D721Med (cell line): ENCODE data around the gene SH3PXD2A.

ENCODE experiments used
- DNase-seq: peaks from one replicate; pipeline ENCODE4 v3.0.0; 2011; ENCODE audit warnings: low spot score; ENCODE audit not compliant: insufficient read length
- FAIRE-seq: peaks from 2 replicates; lab custom pipeline; 2011; peaks lifted over from hg19 to GRCh38; lab: Jason Lieb, UNC
- TF ChIP-seq, protein P1 (sequence below): IDR thresholded peaks from 2 replicates; pipeline ENCODE4 v1.5.1; 2012; ENCODE audit warnings: mild to moderate bottlenecking, control low read depth; ENCODE audit not compliant: insufficient read depth; ENCODE audit errors: missing control alignments

SH3PXD2A gene

GRCh38 chr10:103558911-103559310 is 296.5 kb downstream of the SH3PXD2A start:
- TF ChIP-seq, protein P1, sequence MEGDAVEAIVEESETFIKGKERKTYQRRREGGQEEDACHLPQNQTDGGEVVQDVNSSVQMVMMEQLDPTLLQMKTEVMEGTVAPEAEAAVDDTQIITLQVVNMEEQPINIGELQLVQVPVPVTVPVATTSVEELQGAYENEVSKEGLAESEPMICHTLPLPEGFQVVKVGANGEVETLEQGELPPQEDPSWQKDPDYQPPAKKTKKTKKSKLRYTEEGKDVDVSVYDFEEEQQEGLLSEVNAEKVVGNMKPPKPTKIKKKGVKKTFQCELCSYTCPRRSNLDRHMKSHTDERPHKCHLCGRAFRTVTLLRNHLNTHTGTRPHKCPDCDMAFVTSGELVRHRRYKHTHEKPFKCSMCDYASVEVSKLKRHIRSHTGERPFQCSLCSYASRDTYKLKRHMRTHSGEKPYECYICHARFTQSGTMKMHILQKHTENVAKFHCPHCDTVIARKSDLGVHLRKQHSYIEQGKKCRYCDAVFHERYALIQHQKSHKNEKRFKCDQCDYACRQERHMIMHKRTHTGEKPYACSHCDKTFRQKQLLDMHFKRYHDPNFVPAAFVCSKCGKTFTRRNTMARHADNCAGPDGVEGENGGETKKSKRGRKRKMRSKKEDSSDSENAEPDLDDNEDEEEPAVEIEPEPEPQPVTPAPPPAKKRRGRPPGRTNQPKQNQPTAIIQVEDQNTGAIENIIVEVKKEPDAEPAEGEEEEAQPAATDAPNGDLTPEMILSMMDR: no peak
- FAIRE-seq: no peak
- no peak for DNase-seq

- DNase-seq: no peak
- TF ChIP-seq, protein P1: no peak
- no peak for FAIRE-seq
Observed at GRCh38 chr10:103557455-103557854, 297.9 kb downstream of the SH3PXD2A start.

GRCh38 chr10:103556383-103557007 is 298.9 kb downstream of the SH3PXD2A start:
- no peak for DNase-seq
- FAIRE-seq: no peak
- TF ChIP-seq, protein P1: no peak

DNA sequence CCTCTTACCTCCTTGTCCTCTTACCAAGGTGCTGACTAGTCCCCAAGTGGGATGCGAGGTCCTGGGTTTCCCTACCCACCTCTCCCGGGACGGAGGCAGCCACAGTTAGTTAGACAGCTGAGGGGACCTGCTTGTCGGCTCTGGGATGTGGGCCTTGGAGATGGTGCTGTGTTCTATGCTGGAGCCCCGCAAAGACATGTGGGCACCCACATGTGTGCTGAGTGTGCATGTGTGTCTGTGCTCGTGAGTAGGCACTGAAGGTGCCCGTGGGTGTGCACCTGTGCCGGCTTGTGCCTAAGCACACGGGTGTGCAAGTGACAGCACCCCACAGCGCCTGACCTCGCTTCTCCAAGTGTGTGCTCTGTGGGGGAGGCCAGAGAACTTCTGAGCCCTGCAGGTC is 299.7 kb downstream of the SH3PXD2A start:
- TF ChIP-seq, protein P1: no peak
- DNase-seq (no peak), FAIRE-seq (no peak)

GRCh38 chr10:103555325-103555649 is 300.1 kb downstream of the SH3PXD2A start:
- FAIRE-seq (no peak), DNase-seq (no peak)
- TF ChIP-seq, protein P1: no peak

DNA sequence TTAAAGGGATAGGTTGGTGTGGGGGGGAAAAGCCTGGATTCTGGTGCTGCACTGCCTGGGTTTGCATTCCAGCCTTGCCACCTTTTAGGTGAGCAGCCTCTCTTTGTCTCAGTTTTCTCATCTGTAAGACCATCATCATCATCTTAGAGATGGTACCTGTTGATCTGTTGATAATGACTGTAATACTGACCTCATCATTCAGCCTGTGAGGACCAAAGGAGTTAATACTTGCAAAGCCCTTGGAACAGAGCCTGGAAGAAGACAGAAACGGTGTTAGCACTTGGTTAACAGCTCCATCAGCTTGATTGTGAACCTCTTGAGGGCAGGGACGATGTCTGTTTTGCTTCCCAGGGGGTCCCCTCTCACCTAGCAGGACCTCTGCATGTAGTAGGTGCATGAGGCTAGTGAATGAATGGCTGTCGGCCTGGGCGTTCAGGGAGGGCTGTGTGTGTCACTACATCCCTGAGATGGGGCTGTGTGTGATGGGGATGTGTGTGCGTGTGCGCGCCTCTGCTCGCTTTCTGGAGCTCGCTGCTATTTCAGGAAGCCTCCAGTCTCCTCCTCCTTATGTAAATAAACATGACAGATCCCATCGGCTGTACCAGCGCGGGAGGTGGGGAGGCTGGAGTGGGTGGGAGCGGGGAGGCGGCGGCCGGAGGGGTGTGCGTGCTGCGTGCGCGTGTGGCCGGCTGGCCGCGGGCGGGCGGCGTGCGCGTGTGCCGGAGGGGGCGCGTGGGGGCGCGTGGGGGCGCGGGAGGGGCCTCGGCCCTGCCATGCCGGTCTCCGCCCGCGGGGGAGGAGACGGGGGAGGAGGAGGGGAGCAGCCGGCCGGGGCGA is 300.7 kb downstream of the SH3PXD2A start:
- DNase-seq: peak; percentile 93
- no peak for FAIRE-seq
- TF ChIP-seq, protein P1: no peak
